Type B pancreatic cell (in vitro differentiated cells): ENCODE data around the gene MAD1L1. TPM values are rescaled to one million over a fixed set of nuclear protein-coding genes. Genes with fewer than 3 reads are reported as not detected.
A peak's percentile ranks its signal among the peaks of the same experiment; 100 is the strongest.

Source experiments
- DNase-seq: peaks from one replicate; pipeline ENCODE4 v3.0.0; 2021; ENCODE audit warnings: mixed read lengths; ENCODE audit not compliant: unreplicated experiment; ENCODE audit errors: extremely low spot score
- H3K27ac Mint-ChIP-seq: 2 replicates; pipeline ENCODE4 v1.8.0; 2021; ENCODE audit warnings: mild to moderate bottlenecking, mixed read lengths
- H3K27me3 Mint-ChIP-seq: 2 replicates; pipeline ENCODE4 v1.8.0; 2021; ENCODE audit warnings: mixed read lengths
- H3K36me3 Mint-ChIP-seq: 2 replicates; pipeline ENCODE4 v1.8.0; 2021; ENCODE audit warnings: mixed read lengths
- H3K4me1 Mint-ChIP-seq: one replicate; pipeline ENCODE4 v1.8.0; 2021; ENCODE audit warnings: mixed read lengths; ENCODE audit not compliant: unreplicated experiment
- H3K4me3 Mint-ChIP-seq: 2 replicates; pipeline ENCODE4 v1.8.0; 2021; ENCODE audit warnings: mild to moderate bottlenecking, mixed read lengths
- H3K9me3 Mint-ChIP-seq: 2 replicates; pipeline ENCODE4 v1.8.0; 2021; ENCODE audit warnings: mixed read lengths
- total RNA-seq: library from RNA; stranded (reverse); gene quantifications from 2 replicates; pipeline ENCODE4 v1.2.1, GENCODE V29; 2021; ENCODE audit warnings: low replicate concordance
- TF ChIP-seq, protein P1 (sequence below): fragments of 200-600 bp; sonication (generic); conservative IDR thresholded peaks from 2 replicates; pipeline ENCODE4 v1.5.0; 2021; ENCODE audit warnings: antibody characterized with exemption, mild to moderate bottlenecking

The MAD1L1 gene
- total RNA-seq, 1 donor from 2014 or later = 40.7 TPM

DNA sequence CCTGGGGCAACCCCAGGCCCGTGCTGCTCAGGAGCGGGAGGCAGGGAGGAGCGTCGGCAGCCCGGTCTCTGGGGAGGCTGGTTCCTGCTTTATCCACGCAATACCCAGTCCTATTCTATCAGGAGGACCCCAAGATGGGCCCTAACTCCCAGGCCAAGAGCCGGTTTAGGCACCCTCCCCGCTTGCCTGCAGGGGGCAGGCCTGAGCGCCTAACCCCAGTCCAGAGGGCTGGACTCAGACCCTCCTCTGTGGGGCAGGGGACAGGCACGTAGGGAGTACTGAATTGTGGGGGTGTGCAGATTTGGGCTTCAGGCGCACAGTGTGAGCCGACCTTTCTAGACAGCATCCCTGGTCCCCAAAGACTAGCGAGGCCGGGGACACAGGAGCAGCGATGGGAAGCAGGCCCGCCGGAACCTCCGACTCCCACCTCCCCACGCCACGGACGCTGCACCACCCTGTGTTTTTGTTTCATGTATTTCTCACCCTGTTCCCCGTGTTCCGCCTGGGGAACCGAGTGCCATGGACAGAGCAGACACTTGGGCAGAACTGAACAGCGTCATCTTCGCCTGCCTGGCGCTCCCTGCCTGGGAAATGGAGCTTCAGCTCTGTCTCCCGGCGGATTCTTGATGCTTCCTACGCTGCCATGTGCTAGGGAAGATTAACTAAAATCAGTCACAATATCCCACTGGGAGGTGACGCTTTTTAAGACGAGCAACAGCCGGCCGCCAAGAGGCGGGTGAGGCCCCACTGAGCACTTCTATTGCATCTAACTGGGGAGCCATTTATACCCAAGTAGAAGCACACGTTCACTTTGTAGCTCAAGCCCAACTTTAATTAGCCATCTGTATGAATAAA lies 14.6 kb upstream of the MAD1L1 start:
- Mint-ChIP-seq H3K4me1 (peaks cover 10% of the 10 kb centered on the region), H3K27ac (no peak overlapping the region), H3K9me3 (no peaks in the 10 kb centered on the region), H3K36me3 (peaks cover 3% of the 10 kb centered on the region), H3K27me3 (no peaks in the 10 kb centered on the region), H3K4me3 (no peak overlapping the region)
- DNase-seq = no peak
- TF ChIP-seq, protein P1, sequence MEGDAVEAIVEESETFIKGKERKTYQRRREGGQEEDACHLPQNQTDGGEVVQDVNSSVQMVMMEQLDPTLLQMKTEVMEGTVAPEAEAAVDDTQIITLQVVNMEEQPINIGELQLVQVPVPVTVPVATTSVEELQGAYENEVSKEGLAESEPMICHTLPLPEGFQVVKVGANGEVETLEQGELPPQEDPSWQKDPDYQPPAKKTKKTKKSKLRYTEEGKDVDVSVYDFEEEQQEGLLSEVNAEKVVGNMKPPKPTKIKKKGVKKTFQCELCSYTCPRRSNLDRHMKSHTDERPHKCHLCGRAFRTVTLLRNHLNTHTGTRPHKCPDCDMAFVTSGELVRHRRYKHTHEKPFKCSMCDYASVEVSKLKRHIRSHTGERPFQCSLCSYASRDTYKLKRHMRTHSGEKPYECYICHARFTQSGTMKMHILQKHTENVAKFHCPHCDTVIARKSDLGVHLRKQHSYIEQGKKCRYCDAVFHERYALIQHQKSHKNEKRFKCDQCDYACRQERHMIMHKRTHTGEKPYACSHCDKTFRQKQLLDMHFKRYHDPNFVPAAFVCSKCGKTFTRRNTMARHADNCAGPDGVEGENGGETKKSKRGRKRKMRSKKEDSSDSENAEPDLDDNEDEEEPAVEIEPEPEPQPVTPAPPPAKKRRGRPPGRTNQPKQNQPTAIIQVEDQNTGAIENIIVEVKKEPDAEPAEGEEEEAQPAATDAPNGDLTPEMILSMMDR = peak; percentile 80

DNA sequence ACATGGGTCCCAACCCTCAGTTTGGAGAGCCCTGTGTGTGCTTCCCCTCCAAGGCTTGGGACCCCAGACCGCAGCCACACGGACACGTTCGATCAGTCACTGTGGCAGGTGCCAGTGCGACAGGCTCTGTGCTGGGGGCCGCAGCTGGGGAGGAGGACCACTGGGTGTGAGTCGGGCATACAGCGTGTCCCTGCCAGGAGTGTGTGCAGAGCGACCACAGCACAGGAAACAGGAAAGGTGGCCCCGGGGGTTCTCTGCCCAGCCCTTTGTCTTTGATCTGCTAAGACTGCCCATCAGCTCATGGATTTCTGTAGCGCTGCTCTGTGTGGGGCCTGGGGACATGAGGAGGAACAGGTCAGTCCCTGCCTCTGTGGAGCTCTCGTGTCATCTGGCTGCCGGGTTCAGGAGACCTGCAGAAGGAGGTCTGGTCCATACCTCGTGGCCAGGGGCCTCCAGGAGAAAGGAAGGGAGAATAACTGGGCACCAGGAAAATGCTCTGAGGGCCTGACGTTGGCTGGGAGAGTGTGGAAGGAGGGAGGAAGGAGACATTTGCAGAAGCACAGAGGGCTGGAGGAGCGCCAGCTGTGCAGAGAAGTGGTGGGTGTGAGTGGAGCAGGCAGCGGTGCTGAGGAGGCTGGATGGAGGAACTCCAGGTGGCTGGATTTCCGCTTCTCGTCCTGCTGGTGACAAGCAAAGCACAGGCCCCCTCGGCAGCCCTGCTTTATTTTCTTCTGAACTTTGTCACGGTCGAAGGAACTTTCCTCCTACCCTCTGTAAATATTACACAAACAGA lies 13.3 kb upstream of the MAD1L1 start:
- Mint-ChIP-seq H3K9me3 (no peaks in the 10 kb centered on the region), H3K4me3 (no peak overlapping the region), H3K4me1 (peaks cover 10% of the 10 kb centered on the region), H3K27me3 (no peaks in the 10 kb centered on the region), H3K36me3 (peaks cover 3% of the 10 kb centered on the region), H3K27ac (no peak overlapping the region)
- TF ChIP-seq, protein P1 = no peak
- no peak for DNase-seq

DNA sequence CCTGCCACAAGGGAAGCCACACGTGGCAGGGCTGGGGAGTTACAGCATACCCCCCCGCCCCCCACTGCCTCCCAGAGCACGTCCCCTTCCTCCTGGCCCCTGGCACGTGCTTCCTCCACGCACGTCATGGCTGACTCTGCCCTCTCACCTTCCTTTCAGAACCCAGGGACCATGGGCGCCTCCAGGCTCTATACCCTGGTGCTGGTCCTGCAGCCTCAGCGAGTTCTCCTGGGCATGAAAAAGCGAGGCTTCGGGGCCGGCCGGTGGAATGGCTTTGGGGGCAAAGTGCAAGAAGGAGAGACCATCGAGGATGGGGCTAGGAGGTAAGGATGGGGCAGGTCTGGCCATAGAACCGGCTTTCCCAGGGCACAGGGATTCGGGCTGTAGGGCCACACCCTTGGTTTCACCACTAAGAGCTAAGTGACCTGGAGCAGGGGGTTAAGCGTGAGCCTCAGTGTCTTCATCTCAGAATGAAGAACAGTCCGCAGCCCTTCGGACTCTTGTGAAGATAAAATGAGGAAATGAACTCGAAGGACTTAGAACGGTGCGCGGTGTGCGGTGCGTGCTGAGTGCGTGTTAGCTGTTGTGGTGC lies 11.8 kb upstream of the MAD1L1 start:
- Mint-ChIP-seq H3K27me3 (no peaks in the 10 kb centered on the region), H3K27ac (no peak overlapping the region), H3K9me3 (no peaks in the 10 kb centered on the region), H3K36me3 (peaks cover 3% of the 10 kb centered on the region), H3K4me3 (no peak overlapping the region), H3K4me1 (peaks cover 10% of the 10 kb centered on the region)
- DNase-seq = no peak
- TF ChIP-seq, protein P1 = no peak

DNA sequence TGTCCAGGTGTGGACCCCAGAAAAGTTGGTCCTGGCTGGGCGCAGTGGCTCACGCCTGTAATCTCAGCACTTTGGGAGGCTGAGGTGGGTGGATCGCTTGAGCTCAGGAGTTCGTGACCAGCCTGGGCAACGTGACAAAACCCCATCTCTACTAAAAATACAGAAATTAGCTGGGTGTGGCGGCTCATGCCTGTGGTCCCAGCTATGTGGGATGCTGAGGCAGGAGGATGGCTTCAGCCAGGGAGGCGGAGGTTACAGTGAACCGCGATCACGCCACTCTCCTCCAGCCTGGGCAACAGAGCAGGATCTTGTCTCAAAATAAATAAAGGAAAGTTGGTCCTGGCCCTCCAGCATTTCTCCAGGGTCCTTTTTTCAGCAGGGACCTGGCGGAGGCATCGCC lies 10.7 kb upstream of the MAD1L1 start:
- no peaks in the 10 kb centered on the region for H3K9me3 Mint-ChIP-seq
- DNase-seq = no peak
- no peaks in the 10 kb centered on the region for H3K27me3 Mint-ChIP-seq
- H3K27ac Mint-ChIP-seq = no peak overlapping the region
- TF ChIP-seq, protein P1 = no peak
- H3K4me3 Mint-ChIP-seq = peak overlapping the region; percentile 93
- no peaks in the 10 kb centered on the region for H3K36me3 Mint-ChIP-seq
- H3K4me1 Mint-ChIP-seq = peaks cover 7% of the 10 kb centered on the region

DNA sequence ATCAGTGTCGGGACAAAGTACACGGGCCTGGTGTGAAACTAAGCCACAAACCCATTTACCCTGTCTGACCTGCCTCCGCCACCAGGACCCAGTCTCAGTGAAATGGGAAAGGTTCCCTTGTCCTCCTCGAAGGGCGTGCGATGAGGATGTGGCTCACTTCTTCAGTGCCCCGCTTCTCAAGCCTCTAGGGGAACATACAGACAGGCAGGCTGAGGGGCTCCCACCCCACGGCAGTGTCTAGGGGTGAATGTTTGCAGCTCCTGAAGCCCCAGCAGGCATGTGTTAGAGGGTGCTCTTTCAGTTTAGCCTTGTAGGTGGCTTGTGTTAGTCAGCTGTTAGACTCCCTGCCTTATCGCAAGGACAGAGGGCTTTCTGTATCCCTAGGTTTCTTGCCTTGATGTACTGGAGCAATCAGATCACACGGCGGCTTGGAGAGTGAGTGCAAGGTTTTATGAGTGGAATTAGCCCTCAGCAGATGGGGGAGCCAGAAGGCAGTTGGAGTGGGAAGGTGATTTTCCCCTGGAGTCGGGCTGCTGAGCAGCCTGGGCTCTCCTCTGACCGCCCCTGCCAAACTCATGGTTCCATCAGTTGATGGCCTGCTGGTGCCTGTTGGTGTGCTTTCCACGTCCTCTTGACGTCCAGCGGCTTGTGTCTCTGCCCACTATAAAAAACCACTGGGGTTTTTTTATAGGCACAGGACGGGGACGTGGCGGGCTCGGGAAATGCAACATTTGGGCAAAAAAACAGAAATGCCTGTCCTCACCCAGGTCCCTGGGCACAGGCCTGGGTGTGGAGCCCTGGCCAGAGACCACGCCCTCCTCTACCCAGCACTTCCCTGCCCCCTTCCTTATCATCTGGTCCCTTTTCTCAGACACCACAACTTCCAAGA lies 10.0 kb upstream of the MAD1L1 start:
- peaks cover 7% of the 10 kb centered on the region for H3K4me1 Mint-ChIP-seq
- peak overlapping the region; percentile 82 for H3K27ac Mint-ChIP-seq
- no peaks in the 10 kb centered on the region for H3K9me3 Mint-ChIP-seq
- peak overlapping the region; percentile 93 for H3K4me3 Mint-ChIP-seq
- DNase-seq = no peak
- no peaks in the 10 kb centered on the region for H3K36me3 Mint-ChIP-seq
- TF ChIP-seq, protein P1 = no peak
- H3K27me3 Mint-ChIP-seq = no peaks in the 10 kb centered on the region
